B cell (primary cell): Measurements from ENCODE around the gene VIPR2. TPM values are rescaled to one million over a fixed set of nuclear protein-coding genes. Genes with fewer than 3 reads are reported as not detected.

Source experiments
- ATAC-seq: fragments of 200-7000 bp; cut with Tn5 transposase; one replicate; pipeline ENCODE4 v1.10.0; 2021; ENCODE audit warnings: low read depth, mild to moderate bottlenecking, moderate number of reproducible peaks, moderate library complexity
- CTCF ChIA-PET: fragments of 350-600 bp; sonication (Branson Sonifier 250); formaldehyde crosslinking; loops from one replicate; lab custom pipeline; 2021; ENCODE audit warnings: antibody characterized with exemption, inconsistent platforms; lab: Charles Lee
- POLR2A ChIA-PET: fragments of 350-600 bp; sonication (Branson Sonifier 250); formaldehyde crosslinking; loops from one replicate; lab custom pipeline; 2021; ENCODE audit warnings: antibody characterized with exemption; lab: Charles Lee
- DNase-seq: peaks from one replicate; pipeline ENCODE4 v3.0.0; 2013
- H2AFZ ChIP-seq: 2 replicates; pipeline ENCODE4 v1.6.1; 2012; ENCODE audit warnings: mild to moderate bottlenecking, low read depth, low read length; ENCODE audit not compliant: insufficient read depth, poor library complexity, severe bottlenecking
- H3K27ac ChIP-seq, 2 donors: 1 replicate in 1 of 2; 2 replicates in 1 of 2; pipeline ENCODE4 v1.5.1; 2012 to 2013; ENCODE audit warnings: low read length in 2 of 2, mild to moderate bottlenecking in 2 of 2, moderate library complexity in 1 of 2
- H3K27me3 ChIP-seq, 4 experiments: fragments of 200-600 bp in 1 of 4; sonication (generic) in 1 of 4; replicated peaks in 1 of 4; 1 replicate in 2 of 4; 2 replicates in 2 of 4; pipeline versions ENCODE4 v1.6.1 to v1.7.0; 2013 to 2016; ENCODE audit warnings: low read length in 3 of 4, mild to moderate bottlenecking in 2 of 4, mixed read lengths in 1 of 4, moderate library complexity in 1 of 4; ENCODE audit not compliant: insufficient read depth in 4 of 4, control insufficient read depth in 3 of 4; ENCODE audit errors: control extremely low read depth in 1 of 4
- H3K36me3 ChIP-seq, 2 experiments: replicated peaks in 1 of 2; 1 replicate in 1 of 2; 2 replicates in 1 of 2; pipeline versions ENCODE4 v1.6.1 to v1.7.1; 2013; ENCODE audit warnings: low read length in 1 of 2; ENCODE audit not compliant: insufficient read depth in 2 of 2, control insufficient read depth in 1 of 2; ENCODE audit errors: control extremely low read depth in 1 of 2, extremely low read depth in 1 of 2
- H3K4me1 ChIP-seq, 2 donors: fragments of 200-600 bp in 1 of 2; sonication (generic) in 1 of 2; 1 replicate in 1 of 2; 2 replicates in 1 of 2; pipeline versions ENCODE4 v1.5.1 to v1.6.1; 2013 to 2017; ENCODE audit warnings: low read length in 2 of 2; ENCODE audit not compliant: control insufficient read depth in 2 of 2, insufficient read depth in 2 of 2
- H3K4me2 ChIP-seq: replicated peaks from 2 replicates; pipeline ENCODE3; 2012; ENCODE audit warnings: mild to moderate bottlenecking, low read depth, low read length; ENCODE audit not compliant: poor library complexity, severe bottlenecking
- H3K4me3 ChIP-seq, 5 experiments: fragments of 200-600 bp in 1 of 5; sonication (generic) in 1 of 5; 1 replicate in 3 of 5; 2 replicates in 2 of 5; pipeline versions ENCODE4 v1.5.1 to v1.7.0; 2011 to 2016; ENCODE audit warnings: low read length in 4 of 5, mild to moderate bottlenecking in 4 of 5, low read depth in 2 of 5, control low read depth in 1 of 5, moderate library complexity in 1 of 5; ENCODE audit not compliant: insufficient read depth in 1 of 5; ENCODE audit errors: control extremely low read depth in 1 of 5, extremely low read depth in 1 of 5
- H3K79me2 ChIP-seq: fragments of 200-600 bp; sonication (generic); one replicate; pipeline ENCODE4 v1.6.0; 2016; ENCODE audit warnings: low read length; ENCODE audit not compliant: control insufficient read depth, insufficient read depth
- H3K9ac ChIP-seq: fragments of 200-600 bp; sonication (generic); 2 replicates; pipeline ENCODE4 v1.6.1; 2017; ENCODE audit warnings: mild to moderate bottlenecking, low read length, moderate library complexity
- H3K9me3 ChIP-seq, 3 donors: one replicate each; pipeline versions ENCODE4 v1.6.1 to v1.7.1; 2013; ENCODE audit warnings: low read length in 2 of 3; ENCODE audit not compliant: control insufficient read depth in 2 of 3, insufficient read depth in 1 of 3; ENCODE audit errors: control extremely low read depth in 1 of 3
- H4K20me1 ChIP-seq: 2 replicates; pipeline ENCODE4 v1.6.0; 2012; ENCODE audit warnings: mild to moderate bottlenecking, low read length; ENCODE audit not compliant: insufficient read depth, control insufficient read depth, poor library complexity, severe bottlenecking
- H3K27ac Mint-ChIP-seq: one replicate; pipeline ENCODE4 v1.8.0; 2021; ENCODE audit warnings: mixed read lengths
- H3K27me3 Mint-ChIP-seq: one replicate; pipeline ENCODE4 v1.8.0; 2021; ENCODE audit warnings: mixed read lengths
- H3K4me1 Mint-ChIP-seq: one replicate; pipeline ENCODE4 v1.8.0; 2021; ENCODE audit warnings: mixed read lengths
- H3K4me3 Mint-ChIP-seq: one replicate; pipeline ENCODE4 v1.8.0; 2021; ENCODE audit warnings: mixed read lengths
- H3K9me3 Mint-ChIP-seq: one replicate; pipeline ENCODE4 v1.8.0; 2022; ENCODE audit warnings: mixed read lengths; ENCODE audit not compliant: insufficient read depth
- CTCF ChIP-seq: fragments of 200-600 bp; IDR thresholded peaks from one replicate; pipeline ENCODE4 v1.8.0; 2022; ENCODE audit warnings: antibody characterized with exemption, mild to moderate bottlenecking
- EZH2 ChIP-seq: IDR thresholded peaks from 2 replicates; pipeline ENCODE4 v1.6.1; 2012; ENCODE audit warnings: borderline replicate concordance, low read depth, mild to moderate bottlenecking, moderate library complexity, low read length; ENCODE audit not compliant: insufficient read depth, poor library complexity, severe bottlenecking
- WGBS: methylation state at CpG from one replicate; pipeline ENCODE4 v1.1.5; 2013; ENCODE audit warnings: missing lambda C conversion rate; ENCODE audit not compliant: insufficient coverage; 5-methylcytosine and 5-hydroxymethylcytosine counted together
- intact Hi-C: fragments of 100-400 bp; cut with micrococcal nuclease; formaldehyde crosslinking; loops from one replicate; pipeline ENCODE4 v1.10.0; 2022
- polyA plus RNA-seq: library from polyadenylated mRNA; depleted of rRNA; stranded (reverse); fragments of >200 nt; gene quantifications from 2 replicates; pipeline ENCODE4 v1.2.3, GENCODE V29; 2012
- total RNA-seq, 2 donors: library from RNA; stranded (reverse); fragments of 120-200 nt in 1 of 2; gene quantifications; 1 replicate in 1 of 2; 2 replicates in 1 of 2; pipeline versions ENCODE4 v1.2.3 to v1.2.4, GENCODE V29; 2013 to 2022

Gene VIPR2
- total and polyA plus RNA-seq, 2 donors (not counting 1 experiment from before 2014, with no cell fraction given) = not detected

DNA sequence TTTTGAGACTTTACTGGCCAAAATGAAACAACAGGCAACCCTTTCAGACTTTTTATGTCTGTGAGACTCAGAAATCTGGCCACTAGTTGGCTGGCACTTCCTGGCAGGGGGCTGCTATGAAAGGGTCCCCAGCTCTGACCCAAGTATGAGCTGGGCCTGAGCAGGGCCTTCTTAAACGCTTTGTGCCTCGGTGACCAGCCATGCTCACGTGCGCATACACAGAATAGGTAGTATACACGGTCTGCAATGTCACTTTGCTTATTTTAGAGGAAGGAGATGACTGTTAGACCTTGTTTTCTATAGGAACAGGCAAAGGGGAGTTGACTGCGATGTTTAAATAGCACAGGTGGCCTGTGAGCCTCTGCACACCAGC is 129.6 kb downstream of the VIPR2 start:
- Histone ChIP-seq H3K36me3 (no peaks in the 10 kb centered on the region), H3K9ac (no peak overlapping the region), H3K4me3 (no peak overlapping the region), H2AFZ (no peak overlapping the region), H3K27ac (no peak overlapping the region), H4K20me1 (no peaks in the 10 kb centered on the region), H3K4me2 (no peak overlapping the region), H3K79me2 (no peaks in the 10 kb centered on the region), H3K4me1 (no peaks in the 10 kb centered on the region), H3K27me3 (no peaks in the 10 kb centered on the region), H3K9me3 (peaks cover 0 to 8% (median 0%) of the 10 kb centered on the region in 3 donors)
- no peak for TF ChIP-seq CTCF
- TF ChIP-seq EZH2 = no peak
- no peak for ATAC-seq
- H3K27me3 Mint-ChIP-seq = peaks cover 4% of the 10 kb centered on the region
- no peaks in the 10 kb centered on the region for H3K9me3 Mint-ChIP-seq
- WGBS = 72% methylated on average over 6 of the region's 6 CpGs
- no peak overlapping the region for H3K27ac Mint-ChIP-seq
- no peak for DNase-seq
- intact Hi-C loops = no loop called here
- ChIA-PET POLR2A (no interaction called here), CTCF (no interaction called here)
- H3K4me3 Mint-ChIP-seq = no peak overlapping the region
- H3K4me1 Mint-ChIP-seq = peaks cover 1% of the 10 kb centered on the region

DNA sequence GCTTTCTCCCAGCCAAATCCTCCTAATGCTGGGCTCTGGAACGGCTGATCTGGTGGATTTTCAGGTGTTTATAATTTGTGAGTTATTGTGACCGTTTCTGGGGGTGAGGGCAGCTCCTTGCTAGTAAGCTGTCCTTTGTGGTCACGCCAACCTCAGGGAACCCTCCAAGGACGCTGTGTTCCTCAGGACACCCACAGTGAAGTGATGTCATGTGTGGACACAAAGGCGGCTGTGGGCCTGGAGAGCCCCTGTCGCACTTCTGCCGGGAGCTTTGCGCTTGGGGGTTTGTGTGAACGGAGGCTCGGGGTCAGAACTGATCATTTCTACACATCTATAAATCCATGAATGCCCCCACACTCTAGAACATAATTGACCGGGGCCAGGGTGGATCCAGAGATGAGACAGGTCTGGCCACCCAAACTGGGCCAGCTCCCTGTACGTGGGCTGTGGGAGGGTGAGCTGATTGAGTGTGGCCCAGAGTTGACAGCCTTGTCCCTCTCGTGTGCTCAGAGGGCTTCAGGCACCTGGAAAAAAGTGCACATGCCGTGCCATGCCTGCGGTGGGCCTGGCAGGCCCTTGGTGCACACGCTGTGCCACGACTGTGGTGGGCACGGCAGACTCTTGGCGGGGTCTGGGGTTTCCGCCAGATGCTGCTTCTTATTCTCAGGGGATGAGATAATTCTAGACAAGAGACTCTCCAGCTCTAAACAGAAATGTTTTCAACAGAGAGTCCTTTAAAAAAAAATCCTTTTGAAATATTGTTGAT is 130.2 kb downstream of the VIPR2 start:
- Histone ChIP-seq H3K36me3 (no peaks in the 10 kb centered on the region), H3K9ac (no peak overlapping the region), H3K9me3 (peaks cover 0 to 7% (median 0%) of the 10 kb centered on the region in 3 donors), H3K4me1 (no peaks in the 10 kb centered on the region), H3K4me3 (no peak overlapping the region), H2AFZ (no peak overlapping the region), H3K79me2 (no peaks in the 10 kb centered on the region), H3K27me3 (no peaks in the 10 kb centered on the region), H3K4me2 (no peak overlapping the region), H3K27ac (no peak overlapping the region), H4K20me1 (no peaks in the 10 kb centered on the region)
- ChIA-PET POLR2A (no interaction called here), CTCF (no interaction called here)
- ATAC-seq (no peak), DNase-seq (no peak)
- TF ChIP-seq CTCF (no peak), EZH2 (no peak)
- intact Hi-C loops = no loop called here
- 75% methylated on average over 7 of the region's 20 CpGs for WGBS
- Mint-ChIP-seq H3K4me1 (peaks cover 1% of the 10 kb centered on the region), H3K27me3 (peaks cover 4% of the 10 kb centered on the region), H3K4me3 (no peak overlapping the region), H3K27ac (no peak overlapping the region), H3K9me3 (no peaks in the 10 kb centered on the region)
